A549 (cell line): ENCODE data around the gene TIMM10. TPM values are rescaled to one million over a fixed set of nuclear protein-coding genes. Genes with fewer than 3 reads are reported as not detected.

Experiments
- ATAC-seq, 2 experiments: fragments of 200-7000 bp in 1 of 2; fragments of >200 bp in 1 of 2; cut with Nextera tagmentation in 1 of 2; cut with Tn5 transposase in 1 of 2; 3 replicates each; pipeline versions ENCODE4 v1.8.0 to v1.9.1; 2018 to 2020; ENCODE audit warnings: mild to moderate bottlenecking in 1 of 2, moderate library complexity in 1 of 2
- CTCF ChIA-PET: fragments of 300-600 bp; sonication (Branson Sonifier 250); formaldehyde crosslinking; extraction: SDS; loops from one replicate; lab custom pipeline; 2021; ENCODE audit warnings: antibody characterized with exemption, inconsistent platforms; lab: Yijun Ruan, JAX
- POLR2A ChIA-PET: fragments of 350-600 bp; formaldehyde crosslinking; extraction: SDS; loops from one replicate; lab custom pipeline; 2021; ENCODE audit warnings: antibody characterized with exemption, inconsistent platforms; lab: Yijun Ruan, JAX
- DNase-seq, 2 experiments: peaks; one replicate each; pipeline versions ENCODE4 v3.0.0 to v3.0.0-alpha.2; 2011 to 2016; ENCODE audit warnings: low read depth in 1 of 2, low spot score in 1 of 2
- FAIRE-seq: peaks from 2 replicates; lab custom pipeline; 2011; peaks lifted over from hg19 to GRCh38; lab: Jason Lieb, UNC
- H3K27ac ChIP-seq, 2 experiments: fragments of >200 bp; sonication (Bioruptor Twin); formaldehyde crosslinking; 3 replicates each; pipeline ENCODE4 v1.5.1; 2016 to 2017
- H3K4me1 ChIP-seq: fragments of >200 bp; sonication (Bioruptor Twin); formaldehyde crosslinking; 3 replicates; pipeline ENCODE4 v1.6.1; 2016
- H3K4me2 ChIP-seq: fragments of >200 bp; sonication (Bioruptor Twin); formaldehyde crosslinking; 3 replicates; pipeline ENCODE4 v1.6.1; 2016
- H3K4me3 ChIP-seq: fragments of >200 bp; sonication (Bioruptor Twin); formaldehyde crosslinking; 3 replicates; pipeline ENCODE4 v1.5.1; 2016
- H3K9me3 ChIP-seq: fragments of >200 bp; sonication (Bioruptor Twin); formaldehyde crosslinking; 3 replicates; pipeline ENCODE4 v1.6.1; 2016
- CBX8 ChIP-seq: fragments of 200-600 bp; sonication (generic); IDR thresholded peaks from 2 replicates; pipeline ENCODE4 v1.6.1; 2016
- EHMT2 ChIP-seq: fragments of 200-600 bp; sonication (generic); IDR thresholded peaks from 2 replicates; pipeline ENCODE4 v1.6.1; 2016; ENCODE audit warnings: antibody characterized with exemption, low read depth, mild to moderate bottlenecking, moderate library complexity
- EP300 ChIP-seq, 2 experiments: fragments of >200 bp; sonication (Bioruptor Twin); formaldehyde crosslinking; IDR thresholded peaks; 2 replicates in 1 of 2; 3 replicates in 1 of 2; pipeline ENCODE4 v1.6.1; 2016 to 2017
- ESRRA ChIP-seq: fragments of 150-350 bp; IDR thresholded peaks from 2 replicates; pipeline ENCODE4 v1.6.1; 2014; ENCODE audit warnings: mild to moderate bottlenecking, low read length, borderline replicate concordance
- HMGXB4 ChIP-seq: fragments of 250-450 bp; sonication (Bioruptor Pico); IDR thresholded peaks from 2 replicates; pipeline ENCODE4 v1.5.0; 2021; ENCODE audit warnings: mild to moderate bottlenecking, moderate library complexity, borderline replicate concordance
- HOXB13 ChIP-seq: fragments of 250-450 bp; sonication (Bioruptor Pico); IDR thresholded peaks from 2 replicates; pipeline ENCODE4 v1.5.0; 2020; ENCODE audit warnings: low read depth, mild to moderate bottlenecking, moderate library complexity
- JUNB ChIP-seq: fragments of >200 bp; sonication (Bioruptor Twin); formaldehyde crosslinking; IDR thresholded peaks from 2 replicates; pipeline ENCODE4 v1.6.1; 2016
- MAFK ChIP-seq: fragments of 450-650 bp; IDR thresholded peaks from 2 replicates; pipeline ENCODE4 v1.6.1; 2014; ENCODE audit not compliant: partially characterized antibody
- NFE2L2 ChIP-seq: fragments of 150-350 bp; conservative IDR thresholded peaks from 2 replicates; pipeline ENCODE4 v1.6.1; 2014; ENCODE audit warnings: low read length
- PBX3 ChIP-seq: IDR thresholded peaks from 2 replicates; pipeline ENCODE4 v1.6.1; 2012
- RAD21 ChIP-seq, 2 experiments: fragments of >200 bp in 1 of 2; sonication (Bioruptor Twin) in 1 of 2; formaldehyde crosslinking in 1 of 2; IDR thresholded peaks in 1 of 2; conservative IDR thresholded peaks in 1 of 2; 2 replicates in 1 of 2; 3 replicates in 1 of 2; pipeline ENCODE4 v1.6.1; 2012 to 2018; ENCODE audit warnings: inconsistent platforms in 1 of 2
- RARB ChIP-seq: fragments of 250-450 bp; sonication (Bioruptor Pico); IDR thresholded peaks from 2 replicates; pipeline ENCODE4 v1.8.0; 2021; ENCODE audit warnings: mild to moderate bottlenecking, moderate library complexity
- RFX5 ChIP-seq: fragments of 450-650 bp; IDR thresholded peaks from 2 replicates; pipeline ENCODE4 v1.7.1; 2014; ENCODE audit warnings: antibody characterized with exemption, mild to moderate bottlenecking, moderate library complexity
- RNF2 ChIP-seq: fragments of 200-600 bp; sonication (generic); IDR thresholded peaks from 2 replicates; pipeline ENCODE4 v1.6.1; 2016; ENCODE audit warnings: low read depth, mild to moderate bottlenecking, antibody characterized with exemption, moderate library complexity, borderline replicate concordance
- USF2 ChIP-seq: fragments of 450-650 bp; IDR thresholded peaks from 2 replicates; pipeline ENCODE4 v1.6.1; 2014; ENCODE audit warnings: antibody characterized with exemption
- ZFP36 ChIP-seq: fragments of 450-650 bp; IDR thresholded peaks from 2 replicates; pipeline ENCODE4 v1.6.1; 2014; ENCODE audit warnings: borderline replicate concordance; ENCODE audit not compliant: partially characterized antibody
- WGBS: methylation state at CpG from one replicate; pipeline ENCODE4 v1.1.6; 2017; ENCODE audit errors: missing lambda C conversion rate; 5-methylcytosine and 5-hydroxymethylcytosine counted together
- polyA plus RNA-seq, 4 experiments: library from polyadenylated mRNA; depleted of rRNA in 3 of 4; stranded (reverse); fragments of >200 nt; fragmentation: RNase III in 1 of 4; extraction: RNeasy Plus Mini Kit Qiagen cat#74134 plus additional on column Dnase treatment in 1 of 4; gene quantifications; 2 replicates in 3 of 4; 3 replicates in 1 of 4; pipeline ENCODE4 v1.2.3, GENCODE V29; 2011 to 2017

The TIMM10 gene
- polyA plus RNA-seq, 2 of the 4 experiments (the other 2 are of a cell fraction) = 179 to 248 TPM

- Histone ChIP-seq H3K9me3 (no peaks in the 10 kb centered on the region), H3K4me2 (no peak overlapping the region), H3K4me1 (peaks cover 4% of the 10 kb centered on the region; the same call in 1 of the 3 replicates), H3K27ac (no peak overlapping the region), H3K4me3 (no peak overlapping the region)
- ATAC-seq = no peak
- 76% methylated on average over 12 of the region's 12 CpGs for WGBS
- FAIRE-seq = no peak
- no peak for TF ChIP-seq RNF2
- TF ChIP-seq NFE2L2 = no peak
- TF ChIP-seq RFX5 = no peak
- TF ChIP-seq EHMT2 = no peak
- no peak for TF ChIP-seq CBX8
- no peak for TF ChIP-seq EP300 (IDR thresholded peaks at IDR 0.05)
- TF ChIP-seq ESRRA = no peak
- no peak for TF ChIP-seq MAFK
- TF ChIP-seq JUNB = no peak
- no peak for TF ChIP-seq PBX3
- no peak for TF ChIP-seq ZFP36
- CTCF ChIA-PET = interaction anchor here (0.8 to 8.6 kb wide), 6 partner anchors 9 to 55 kb away, joined by 3 to 119 read pairs (median 6); partner anchors contain the start of gene RTN4RL2
- POLR2A ChIA-PET = no interaction called here
- DNase-seq = no peak
These were observed 17.7 kb downstream of the TIMM10 start for GRCh38 chr11:57512646-57513451.

- FAIRE-seq (no peak), ATAC-seq (no peak), DNase-seq (no peak)
- ChIA-PET CTCF (interaction anchor here (0.7 to 2.0 kb wide), 9 partner anchors 15 to 201 kb away, joined by 3 to 15 read pairs (median 4); partner anchors contain the start of gene UBE2L6), POLR2A (no interaction called here)
- TF ChIP-seq HOXB13 (CRISPR knock-in tag) (no peak), USF2 (no peak), HMGXB4 (no peak), RARB (CRISPR knock-in tag) (no peak), RAD21 (conservative IDR thresholded peaks at IDR 0.05 in 1 of 2, IDR thresholded peaks at IDR 0.05 in 1 of 2) (no peak)
- Histone ChIP-seq H3K27ac (no peak overlapping the region), H3K4me2 (no peak overlapping the region), H3K4me1 (peaks cover 4% of the 10 kb centered on the region; the same call in 1 of the 3 replicates), H3K9me3 (no peaks in the 10 kb centered on the region), H3K4me3 (no peak overlapping the region)
- 87% methylated on average over 6 of the region's 6 CpGs for WGBS
These were observed 18.7 kb downstream of the TIMM10 start for GRCh38 chr11:57511741-57512430.
